Renal cortical epithelial cell (primary cell): Measurements from ENCODE around the gene KRT16. TPM values are rescaled to one million over a fixed set of nuclear protein-coding genes. Genes with fewer than 3 reads are reported as not detected.
A peak's percentile ranks its signal among the peaks of the same experiment; 100 is the strongest.

ENCODE experiments used
- DNase-seq: peaks from one replicate; pipeline ENCODE4 v3.0.0-alpha.2; 2011; ENCODE audit warnings: low read depth
- total RNA-seq: library from RNA; depleted of rRNA; stranded (reverse); fragments of >200 nt; gene quantifications from 2 replicates; pipeline ENCODE4 v1.2.3, GENCODE V29; 2014

The KRT16 gene
- 0.70 and 7.5 TPM in 2 replicates for total RNA-seq

- DNase-seq = peak; percentile 23
Observed at GRCh38 chr17:41612376-41613160, at the start of gene KRT16. Gene KRT16, minus strand, starts transcription at chr17:41612767. Its CDS starts 79 bp downstream, at chr17:41612688.

DNA sequence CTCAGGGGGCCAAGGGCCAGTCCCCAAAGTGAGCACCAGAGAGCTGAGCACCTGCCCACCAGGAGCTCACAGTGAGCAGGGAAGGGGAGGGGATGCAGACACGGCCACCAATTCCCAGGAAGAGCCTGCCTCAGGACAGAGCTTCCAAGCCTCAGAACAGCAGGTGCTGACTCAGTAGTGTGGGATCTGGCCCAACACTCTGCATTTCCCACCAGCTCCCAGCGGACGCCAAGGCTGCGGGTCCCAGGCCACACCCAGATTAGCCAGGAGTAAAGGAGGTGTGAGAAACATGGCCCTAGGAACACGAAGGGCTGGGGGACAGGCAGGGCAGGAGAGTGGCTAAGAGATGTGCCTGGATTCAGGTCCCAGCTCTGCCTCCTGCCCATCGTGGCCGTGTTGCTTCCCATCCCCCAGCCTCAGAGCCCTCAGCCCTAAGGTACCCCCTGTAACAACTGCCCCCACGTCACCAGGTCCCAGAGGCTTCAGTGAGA, 47.7 kb upstream of the KRT16 start:
- DNase-seq = no peak

- no peak for DNase-seq
Observed at GRCh38 chr17:41659427-41660212, 47.1 kb upstream of the KRT16 start.

GRCh38 chr17:41658846-41659245, 46.3 kb upstream of the KRT16 start:
- DNase-seq = no peak

- no peak for DNase-seq
Observed at GRCh38 chr17:41657936-41658335, 45.4 kb upstream of the KRT16 start.

GRCh38 chr17:41657176-41657754, 44.7 kb upstream of the KRT16 start:
- no peak for DNase-seq

- no peak for DNase-seq
Observed at GRCh38 chr17:41656249-41657023, 43.9 kb upstream of the KRT16 start.

- DNase-seq = peak; percentile 92
Observed at GRCh38 chr17:41655611-41656111, 43.1 kb upstream of the KRT16 start.

DNA sequence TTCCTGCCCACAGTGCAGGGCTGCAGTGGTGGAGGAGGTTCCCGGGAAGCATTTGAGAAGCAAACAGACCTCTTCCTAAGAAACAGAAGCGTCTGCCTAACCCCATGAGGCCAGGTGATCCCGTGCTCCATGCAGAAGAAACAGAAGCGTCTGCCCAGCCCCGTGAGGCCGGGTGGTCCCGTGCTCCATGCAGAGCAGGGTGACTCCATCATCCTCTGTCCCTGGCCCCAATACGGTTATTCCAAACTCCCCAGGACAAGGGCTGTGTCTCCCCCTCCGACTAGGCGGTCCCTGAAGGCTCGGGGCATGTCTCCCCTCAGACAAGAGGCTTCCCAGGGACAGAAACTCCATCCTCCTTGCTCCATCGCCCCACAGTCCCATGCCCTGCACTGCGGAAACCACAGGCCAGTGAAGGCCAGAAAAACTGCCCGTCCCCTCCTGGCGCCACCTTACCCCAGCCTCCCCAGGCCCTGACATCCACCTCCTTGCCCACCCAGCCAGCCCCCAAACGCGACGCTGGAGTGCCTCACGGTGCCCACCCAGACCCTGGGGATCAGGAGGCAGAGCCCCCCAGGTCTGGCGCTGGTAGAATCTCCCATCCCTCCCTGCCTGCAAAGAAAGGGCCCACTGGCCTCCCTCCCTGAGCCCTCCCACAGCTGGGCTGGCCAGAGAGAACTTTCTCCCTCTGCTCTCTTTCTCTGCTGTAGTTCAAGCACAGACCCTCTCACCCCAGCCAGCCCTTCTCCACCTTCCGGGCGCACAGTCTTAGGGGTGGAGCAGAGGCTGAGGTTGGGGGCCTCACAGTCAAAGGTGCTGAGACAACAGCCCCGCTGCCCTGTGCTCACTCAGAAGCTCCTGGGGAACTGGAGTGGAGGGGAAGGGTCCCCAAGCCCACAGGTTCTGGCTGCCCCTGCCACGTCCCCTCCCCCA, 42.4 kb upstream of the KRT16 start:
- DNase-seq = no peak

DNA sequence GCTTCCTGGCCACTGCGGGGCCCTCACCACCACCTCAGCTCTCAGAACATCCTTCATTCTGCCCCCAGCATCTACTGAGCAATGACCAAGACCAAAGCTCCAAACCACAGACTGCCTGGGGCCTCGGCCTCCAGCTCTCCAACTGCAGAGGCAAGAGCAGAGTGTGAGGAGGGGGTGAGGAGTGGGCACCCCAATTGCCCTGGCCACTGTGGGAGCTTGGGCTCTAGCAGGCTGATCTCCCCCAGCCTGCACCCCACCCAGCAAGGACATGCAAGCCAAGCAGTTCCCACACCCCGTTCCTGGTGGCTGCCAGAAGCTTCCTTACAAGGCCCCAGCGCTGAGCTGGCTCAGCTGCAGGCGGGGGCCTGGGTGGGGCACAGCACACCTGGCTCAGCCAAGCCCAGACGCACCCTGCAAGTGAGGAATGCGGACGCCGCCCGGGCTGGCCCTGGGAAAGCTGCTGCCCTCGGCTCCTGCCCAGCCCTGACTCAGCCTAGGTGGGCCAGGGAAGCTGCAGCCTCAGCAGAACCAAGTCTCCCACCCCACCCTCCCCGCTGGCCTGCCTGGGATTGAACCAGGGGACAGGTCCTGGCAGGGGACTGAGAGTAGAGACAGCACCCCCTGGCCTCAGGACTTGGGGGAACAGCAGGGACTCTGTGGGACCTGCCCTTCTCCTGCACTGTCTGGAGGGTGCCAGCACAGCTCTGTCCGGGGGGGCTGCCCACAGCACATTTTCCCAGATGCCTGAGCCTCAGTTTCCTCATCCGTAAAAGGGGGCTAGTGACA, 41.5 kb upstream of the KRT16 start:
- DNase-seq = peak; percentile 75

GRCh38 chr17:41653421-41653820, 40.9 kb upstream of the KRT16 start:
- no peak for DNase-seq

GRCh38 chr17:41652461-41652970, 39.9 kb upstream of the KRT16 start:
- DNase-seq = no peak

DNA sequence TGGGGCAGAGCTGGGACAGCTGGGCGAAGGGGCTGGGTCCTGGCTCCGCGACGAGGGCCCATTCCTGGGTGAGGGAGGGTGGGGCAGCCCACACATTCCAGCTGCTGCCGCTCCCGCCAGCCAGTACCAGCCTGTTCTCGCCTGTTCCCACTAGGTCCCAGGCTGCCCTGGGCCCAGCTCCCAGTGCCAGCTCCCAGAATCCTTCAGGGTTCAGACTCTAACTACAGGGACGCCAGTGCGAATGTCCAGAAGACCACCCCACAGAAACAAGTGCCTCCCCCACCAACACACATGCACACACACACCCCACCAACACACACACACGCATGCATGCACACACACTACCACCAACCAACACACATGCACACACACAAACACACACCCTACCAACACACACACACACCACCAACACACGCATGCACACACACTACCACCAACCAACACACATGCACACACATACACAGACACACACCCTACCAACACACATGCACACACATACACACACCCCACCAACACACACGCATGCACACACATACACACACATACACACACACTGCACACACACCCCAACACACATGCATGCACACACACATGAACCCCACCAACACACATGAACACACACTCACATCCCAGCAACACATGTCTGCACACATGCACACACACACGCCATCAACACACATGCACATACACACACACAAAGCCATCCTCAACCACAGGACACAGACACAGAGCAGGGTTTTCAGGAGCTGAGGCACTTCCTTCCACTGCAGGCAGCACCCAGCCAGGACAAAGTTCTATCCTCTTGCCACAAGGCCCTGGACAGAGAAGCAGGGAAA, 39.3 kb upstream of the KRT16 start:
- DNase-seq = peak; percentile 64

DNA sequence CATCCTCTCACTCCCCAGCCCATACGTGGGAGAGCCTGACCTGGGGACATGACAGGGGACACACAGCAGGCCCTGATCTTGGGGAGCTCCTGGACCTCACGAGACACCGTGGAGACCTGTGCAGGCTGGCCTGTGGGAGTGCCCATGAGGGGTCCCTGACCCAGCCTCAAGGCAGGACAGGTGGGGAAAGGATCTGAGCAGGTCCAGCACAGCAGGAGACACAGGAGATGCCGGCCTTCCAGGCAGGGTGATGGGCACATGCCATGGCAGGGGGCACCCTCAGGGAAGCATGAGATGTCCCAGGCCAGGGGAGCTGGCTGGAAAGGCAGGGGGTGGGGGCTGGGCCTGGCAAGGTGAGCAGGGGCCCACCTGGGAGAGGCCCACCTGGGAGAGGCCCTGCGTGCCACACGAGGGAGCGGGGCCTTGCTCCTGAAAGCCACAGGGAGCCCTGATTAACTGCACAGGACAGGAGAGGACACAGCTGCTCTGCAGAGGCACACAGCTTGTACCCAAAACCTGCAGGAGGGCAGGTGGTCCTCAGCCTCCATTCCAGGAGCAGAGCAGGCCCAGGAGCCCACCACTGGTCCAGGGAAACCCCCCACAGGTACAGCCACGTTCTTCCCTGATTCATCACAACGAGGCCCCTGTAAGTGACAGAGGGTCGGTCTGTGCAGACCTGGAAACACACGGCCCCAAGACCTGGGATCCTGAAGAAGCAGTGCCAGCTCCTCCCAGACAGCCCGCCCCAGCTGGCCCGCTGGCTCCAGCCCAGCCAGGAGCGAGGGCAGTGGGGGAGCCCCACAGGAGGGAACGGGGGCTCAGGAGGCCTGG, 38.4 kb upstream of the KRT16 start:
- no peak for DNase-seq

GRCh38 chr17:41649923-41650519, 37.5 kb upstream of the KRT16 start:
- no peak for DNase-seq

GRCh38 chr17:41648411-41649195, 36.0 kb upstream of the KRT16 start:
- peak; percentile 69 for DNase-seq
